Ovary (tissue), 9 donors: ENCODE results near the gene GABRG3. TPM values are rescaled to one million over a fixed set of nuclear protein-coding genes. Genes with fewer than 3 reads are reported as not detected.
"Not testable (repeated sequence)": the region's sequence is repeated elsewhere in the genome, so short reads cannot be mapped to it uniquely, and the experiment has no call there.

Experiments
- DNase-seq, 5 donors: peaks; one replicate each; pipeline ENCODE4 v3.0.0-alpha.2; 2019 to 2020
- H3K27ac ChIP-seq, 2 donors: fragments of 200-600 bp; one replicate each; pipeline versions ENCODE4 v1.5.1 to v1.8.0; 2019 to 2022
- H3K27me3 ChIP-seq: fragments of 200-600 bp; one replicate; pipeline ENCODE4 v1.8.0; 2022
- H3K36me3 ChIP-seq: fragments of 200-600 bp; sonication (generic); one replicate; pipeline ENCODE4 v1.5.1; 2019
- H3K4me1 ChIP-seq: one replicate; pipeline ENCODE4 v1.8.1; 2013; ENCODE audit warnings: mild to moderate bottlenecking, moderate library complexity; ENCODE audit not compliant: insufficient read depth
- H3K4me3 ChIP-seq: fragments of 200-600 bp; sonication (generic); one replicate; pipeline ENCODE4 v1.5.1; 2017
- H3K9me3 ChIP-seq, 2 donors: fragments of 200-600 bp in 1 of 2; sonication (generic) in 1 of 2; one replicate each; pipeline versions ENCODE4 v1.5.1 to v1.8.1; 2013 to 2019; ENCODE audit warnings: mild to moderate bottlenecking in 1 of 2, moderate library complexity in 1 of 2
- CTCF ChIP-seq, 3 donors: fragments of 450-650 bp in 2 of 3; fragments of 200-600 bp in 1 of 3; IDR thresholded peaks; one replicate each; pipeline versions ENCODE4 v1.5.1 to v1.8.0; 2016 to 2022; ENCODE audit warnings: antibody characterized with exemption in 3 of 3, mild to moderate bottlenecking in 1 of 3
- EP300 ChIP-seq: sonication (generic); formaldehyde crosslinking; IDR thresholded peaks from one replicate; pipeline ENCODE4 v1.6.1; 2017; ENCODE audit warnings: antibody characterized with exemption
- POLR2A ChIP-seq: fragments of 450-650 bp; IDR thresholded peaks from one replicate; pipeline ENCODE4 v1.6.1; 2017; ENCODE audit warnings: antibody characterized with exemption, mild to moderate bottlenecking, moderate library complexity
- WGBS, 3 donors: extraction: QIAGEN DNeasy Blood & Tissue Kit in 1 of 3; methylation state at CpG; one replicate each; pipeline versions ENCODE4 v1.1.5 to v1.1.7; 2013 to 2017; 5-methylcytosine and 5-hydroxymethylcytosine counted together
- intact Hi-C, 4 donors: fragments of 100-400 bp; cut with DNase I; formaldehyde crosslinking; loops; one replicate each; pipeline versions ENCODE4 v1.11.0 to v1.15.1; 2022 to 2023
- polyA plus RNA-seq, 2 donors: library from polyadenylated mRNA; stranded (reverse); fragments of 200-250 nt in 1 of 2; fragments of 350-450 nt in 1 of 2; fragmentation: Illumina TruSeq in 1 of 2; extraction: RNeasy Lipid Tissue Mini Kit (QIAGEN cat#74804) in 1 of 2; gene quantifications; one replicate each; pipeline ENCODE4 v1.2.3, GENCODE V29; 2013 to 2014
- total RNA-seq, 7 donors: library from RNA; depleted of rRNA in 2 of 7; stranded (reverse); fragments of >200 nt in 2 of 7; fragmentation: NEBNext Ultra II Directional in 3 of 7; extraction: Animal tissue kit (Norgen Biotek cat#: 25700) in 3 of 7; gene quantifications; one replicate each; pipeline versions ENCODE4 v1.1.0 to v1.2.4, GENCODE V29; 2016 to 2023
- donor health status: DM: no; HTN: no; CAD: no; lungs with moderate emphysema.
- donor health status: DM: no; HTN: no; CAD: no.
- donor health status: Bipolar disorder and iron deficiency.
- donor health status: DM: yes; HTN: yes; CAD: no.
- donor health status: DM: no; HTN: no; CAD: no.
- donor health status: DM: yes; HTN: yes; CAD: no.

Gene GABRG3
- total and polyA plus RNA-seq, 9 donors = 0.01 to 0.18 (median 0.13) TPM; not detected in 6

GRCh38 chr15:26983822-26984221 lies 12.8 kb downstream of the GABRG3 start:
- Histone ChIP-seq H3K4me1 (no peaks in the 10 kb centered on the region), H3K4me3 (no peak overlapping the region), H3K9me3 (no peaks in the 10 kb centered on the region), H3K27me3 (no peaks in the 10 kb centered on the region), H3K36me3 (no peaks in the 10 kb centered on the region), H3K27ac (no peak overlapping the region)
- intact Hi-C loops = no loop called here
- DNase-seq = no peak
- WGBS, 3 donors = 80 to 83% (median 81%) methylated on average over 8 of the region's 8 CpGs
- TF ChIP-seq POLR2A (no peak), EP300 (no peak)

DNA sequence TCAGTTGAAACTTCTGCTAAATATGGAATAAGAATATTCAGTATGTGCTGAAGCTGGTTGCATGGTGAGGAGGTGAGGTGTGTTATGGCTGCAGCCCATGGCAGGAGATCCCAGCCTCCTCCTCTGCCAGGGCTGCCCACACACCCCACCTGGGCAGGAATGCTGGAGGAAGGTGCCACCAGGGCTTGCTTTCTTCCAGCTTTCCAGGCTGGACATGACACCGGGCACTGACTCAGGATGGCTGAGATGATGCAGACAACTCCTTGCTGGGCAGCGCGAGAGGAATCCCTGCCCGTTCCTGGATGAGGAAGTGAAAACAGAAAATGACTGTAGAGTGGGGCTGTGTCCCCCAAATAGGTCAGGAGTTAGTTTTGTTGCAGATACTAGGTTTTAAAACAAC lies 14.1 kb downstream of the GABRG3 start:
- no peaks in the 10 kb centered on the region for H3K27me3 ChIP-seq
- no peaks in the 10 kb centered on the region for H3K9me3 ChIP-seq
- TF ChIP-seq POLR2A (no peak), CTCF (IDR thresholded peaks at IDR 0.05) (no peak), EP300 (no peak)
- no peak overlapping the region for H3K4me3 ChIP-seq
- 91 to 92% (median 92%) methylated on average over 4 of the region's 4 CpGs for WGBS, 3 donors
- intact Hi-C loops = no loop called here
- no peak for DNase-seq
- H3K27ac ChIP-seq = no peak overlapping the region
- no peaks in the 10 kb centered on the region for H3K4me1 ChIP-seq
- no peaks in the 10 kb centered on the region for H3K36me3 ChIP-seq

- TF ChIP-seq EP300 (no peak), CTCF (IDR thresholded peaks at IDR 0.05) (no peak), POLR2A (no peak)
- intact Hi-C loops = no loop called here
- Histone ChIP-seq H3K27ac (no peak overlapping the region), H3K36me3 (no peaks in the 10 kb centered on the region), H3K4me1 (no peaks in the 10 kb centered on the region), H3K27me3 (no peaks in the 10 kb centered on the region), H3K9me3 (no peaks in the 10 kb centered on the region), H3K4me3 (no peak overlapping the region)
- DNase-seq = no peak
- WGBS, 3 donors = 85 to 95% (median 85%) methylated on average over 2 of the region's 2 CpGs
Observed at GRCh38 chr15:26996250-26996649, 25.3 kb downstream of the GABRG3 start.

- H3K4me1 ChIP-seq, intact Hi-C loops, H3K9me3 ChIP-seq, DNase-seq, H3K36me3 ChIP-seq, H3K27ac ChIP-seq, H3K4me3 ChIP-seq, H3K27me3 ChIP-seq: not testable (repeated sequence)
- WGBS, 3 donors = 79 to 89% (median 87%) methylated on average over 2 to 4 of the region's 4 CpGs
Observed at GRCh38 chr15:27003003-27003402, 32.0 kb downstream of the GABRG3 start.

GRCh38 chr15:27004226-27004625 lies 33.2 kb downstream of the GABRG3 start:
- DNase-seq, intact Hi-C loops, H3K27me3 ChIP-seq, H3K27ac ChIP-seq, H3K9me3 ChIP-seq, H3K4me3 ChIP-seq, H3K36me3 ChIP-seq, H3K4me1 ChIP-seq: not testable (repeated sequence)
- 90 to 96% (median 91%) methylated on average over 20 to 24 of the region's 24 CpGs for WGBS, 3 donors

DNA sequence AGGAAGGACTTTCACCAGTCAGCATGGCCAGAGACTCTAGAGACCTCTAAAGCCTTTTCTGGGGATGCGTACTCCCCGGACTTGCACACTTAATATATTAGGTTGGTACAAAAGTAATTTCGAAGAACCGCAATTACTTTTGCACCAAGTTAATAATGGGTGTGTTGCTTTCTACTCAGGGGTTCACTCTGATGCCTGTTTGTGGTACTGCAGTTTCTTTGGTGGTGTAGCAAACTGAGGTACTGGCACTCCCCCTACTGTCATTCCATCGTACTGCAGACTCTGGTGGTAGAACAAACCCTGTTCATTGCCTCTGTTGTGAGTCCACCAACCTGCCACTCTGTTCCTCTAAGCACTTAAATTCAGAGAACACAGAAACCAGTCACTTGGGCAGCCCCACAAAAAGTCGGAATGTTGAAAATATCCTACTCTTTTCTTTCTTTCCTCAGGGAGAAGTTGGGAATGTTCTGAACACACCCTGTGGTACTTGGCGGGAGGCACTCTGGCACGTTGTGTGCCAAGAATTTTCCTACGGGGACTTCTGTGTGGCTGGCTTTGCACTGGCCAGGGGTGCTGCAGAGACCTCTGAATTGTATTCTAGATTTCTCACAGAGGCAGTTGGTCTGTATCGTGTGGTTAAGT lies 46.3 kb downstream of the GABRG3 start:
- intact Hi-C loops = no loop called here
- WGBS, 3 donors = 37 to 40% (median 39%) methylated on average over 10 of the region's 10 CpGs
- no peaks in the 10 kb centered on the region for H3K27me3 ChIP-seq

More for the DNA sequence above, 46.3 kb downstream of the GABRG3 start:
- Histone ChIP-seq H3K36me3 (no peaks in the 10 kb centered on the region), H3K4me3 (no peak overlapping the region), H3K27ac (no peak overlapping the region), H3K4me1 (no peaks in the 10 kb centered on the region), H3K9me3 (no peaks in the 10 kb centered on the region)
- TF ChIP-seq CTCF (IDR thresholded peaks at IDR 0.05) = no peak
- DNase-seq = no peak
